ENCODE results near the gene TP53I11.

DNA sequence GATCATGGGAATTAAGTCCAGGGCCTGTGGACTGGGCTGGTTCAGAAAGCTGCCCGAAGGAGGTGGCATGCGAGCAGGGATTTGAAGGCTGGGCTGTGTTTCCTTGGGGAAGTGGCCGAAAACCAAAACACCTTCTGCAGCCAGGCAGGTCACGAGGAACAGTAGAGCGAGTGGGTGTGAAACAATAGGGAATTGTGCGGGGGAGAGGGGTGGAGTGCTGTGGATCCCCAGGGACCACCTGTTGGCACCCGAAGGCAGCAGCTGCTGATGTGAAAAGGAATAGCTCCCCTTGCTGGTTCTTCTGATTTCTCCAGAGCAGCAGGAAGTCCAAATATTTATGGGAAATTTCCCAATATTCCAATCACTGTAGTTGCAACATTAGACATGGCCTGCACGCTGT is 24.6 kb downstream of the TP53I11 start:
- TF ChIP-seq, protein P1, sequence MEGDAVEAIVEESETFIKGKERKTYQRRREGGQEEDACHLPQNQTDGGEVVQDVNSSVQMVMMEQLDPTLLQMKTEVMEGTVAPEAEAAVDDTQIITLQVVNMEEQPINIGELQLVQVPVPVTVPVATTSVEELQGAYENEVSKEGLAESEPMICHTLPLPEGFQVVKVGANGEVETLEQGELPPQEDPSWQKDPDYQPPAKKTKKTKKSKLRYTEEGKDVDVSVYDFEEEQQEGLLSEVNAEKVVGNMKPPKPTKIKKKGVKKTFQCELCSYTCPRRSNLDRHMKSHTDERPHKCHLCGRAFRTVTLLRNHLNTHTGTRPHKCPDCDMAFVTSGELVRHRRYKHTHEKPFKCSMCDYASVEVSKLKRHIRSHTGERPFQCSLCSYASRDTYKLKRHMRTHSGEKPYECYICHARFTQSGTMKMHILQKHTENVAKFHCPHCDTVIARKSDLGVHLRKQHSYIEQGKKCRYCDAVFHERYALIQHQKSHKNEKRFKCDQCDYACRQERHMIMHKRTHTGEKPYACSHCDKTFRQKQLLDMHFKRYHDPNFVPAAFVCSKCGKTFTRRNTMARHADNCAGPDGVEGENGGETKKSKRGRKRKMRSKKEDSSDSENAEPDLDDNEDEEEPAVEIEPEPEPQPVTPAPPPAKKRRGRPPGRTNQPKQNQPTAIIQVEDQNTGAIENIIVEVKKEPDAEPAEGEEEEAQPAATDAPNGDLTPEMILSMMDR (conservative IDR thresholded peaks at IDR 0.05): no peak
- TF ChIP-seq ZFX (IDR thresholded peaks at IDR 0.05): no peak

Data from C4-2B (cell line).